GM19328 (cell line): Measurements from ENCODE around the gene CEACAM4.
"Not testable (repeated sequence)": the region's sequence is repeated elsewhere in the genome, so short reads cannot be mapped to it uniquely, and the experiment has no call there.

ENCODE experiments used
- ATAC-seq: cut with Tn5 transposase; IDR thresholded peaks from one replicate; pipeline ENCODE4 v1.9.1; 2021; ENCODE audit warnings: mild to moderate bottlenecking, moderate library complexity; ENCODE audit not compliant: unreplicated experiment

CEACAM4 gene

GRCh38 chr19:41586064-41586463 lies 40.8 kb downstream of the CEACAM4 start:
- ATAC-seq, result no peak

- ATAC-seq, result no peak
Observed at GRCh38 chr19:41584931-41585330, 41.9 kb downstream of the CEACAM4 start.

- no peak for ATAC-seq
Observed at GRCh38 chr19:41584260-41584810, 42.5 kb downstream of the CEACAM4 start.

GRCh38 chr19:41582577-41583182 lies 44.2 kb downstream of the CEACAM4 start:
- not testable (repeated sequence) for ATAC-seq

DNA sequence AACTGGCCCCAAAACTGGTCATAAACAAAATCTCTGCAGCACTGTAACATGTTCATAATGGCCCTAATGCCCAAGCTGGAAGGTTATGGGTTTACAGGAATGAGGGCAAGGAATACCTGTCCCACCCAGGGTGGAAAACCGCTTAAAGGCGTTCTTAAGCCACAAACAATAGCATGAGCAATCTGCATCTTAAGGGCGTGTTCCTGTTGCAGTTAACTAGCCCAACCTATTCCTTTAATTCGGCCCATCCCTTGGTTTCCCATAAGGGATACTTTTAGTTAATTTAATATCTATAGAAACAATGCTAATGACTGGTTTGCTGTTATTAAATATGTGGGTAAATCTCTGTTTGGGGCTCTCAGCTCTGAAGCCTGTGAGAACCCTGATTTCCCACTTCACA lies 45.8 kb downstream of the CEACAM4 start:
- ATAC-seq, result not testable (repeated sequence)

DNA sequence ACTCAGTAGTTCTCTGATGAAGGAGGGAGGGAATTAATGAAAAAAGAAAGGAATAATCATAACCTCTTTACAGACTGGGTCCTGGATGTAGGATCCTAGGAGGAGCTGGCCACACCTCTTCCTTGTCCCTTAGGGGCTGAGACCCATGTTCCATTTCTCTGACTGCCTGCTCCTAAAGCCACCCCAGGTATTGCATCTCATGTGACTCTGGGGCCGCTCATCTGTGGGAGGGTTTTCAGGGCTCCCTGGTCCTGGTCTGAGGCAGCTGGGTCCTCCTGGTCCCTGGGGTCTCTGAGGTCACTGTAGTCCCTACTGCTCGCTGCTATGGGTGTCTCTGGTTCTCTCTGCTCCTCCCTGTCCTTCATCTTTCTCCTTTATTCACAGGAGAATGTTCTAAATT lies 48.0 kb downstream of the CEACAM4 start:
- no peak for ATAC-seq

GRCh38 chr19:41577833-41578232 lies 49.0 kb downstream of the CEACAM4 start:
- ATAC-seq, result no peak

- no peak for ATAC-seq
Observed at GRCh38 chr19:41577144-41577830, 49.6 kb downstream of the CEACAM4 start.

- peak; percentile 72 for ATAC-seq
Observed at GRCh38 chr19:41575998-41576397, 50.9 kb downstream of the CEACAM4 start, which contains the start of gene CEACAM21. Gene CEACAM21, plus strand, starts transcription at chr19:41576166. Its CDS starts 109 bp downstream, at chr19:41576275.

DNA sequence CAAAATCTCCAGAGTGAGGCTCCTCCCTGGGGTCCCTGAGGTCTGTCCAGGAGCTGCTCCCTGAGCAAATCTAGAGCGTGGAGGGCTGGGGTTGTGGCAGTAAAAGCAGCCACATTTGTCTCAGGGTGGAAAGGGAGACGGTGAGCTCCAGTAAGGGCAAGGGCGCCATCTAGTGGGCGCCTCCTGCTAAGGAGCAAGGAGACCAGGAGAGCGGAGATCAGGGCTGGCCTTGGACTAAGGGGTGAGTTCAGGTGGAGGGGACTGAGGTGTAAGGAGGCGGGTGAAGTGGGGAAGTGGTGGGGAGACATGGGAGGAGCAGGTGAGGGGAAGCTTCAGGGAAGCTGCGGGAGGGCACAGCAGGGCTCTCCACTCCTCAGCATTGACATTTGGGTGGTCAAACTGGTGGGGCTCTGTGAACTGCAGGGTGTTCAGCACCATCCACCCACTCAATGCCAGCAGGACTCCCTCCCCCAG lies 56.2 kb downstream of the CEACAM4 start:
- ATAC-seq, result no peak

GRCh38 chr19:41570179-41570578 lies 56.7 kb downstream of the CEACAM4 start:
- no peak for ATAC-seq

GRCh38 chr19:41569481-41570150 lies 57.3 kb downstream of the CEACAM4 start:
- no peak for ATAC-seq
